ENCODE data around the gene APRT.

The APRT gene

GRCh38 chr16:88811769-88812512, at the start of gene APRT:
APRT (minus strand) TSS chr16:88811928; CDS start chr16:88811899, 29 bp downstream.
- FAIRE-seq: no peak

GRCh38 chr16:88861359-88861758, 49.6 kb upstream of the APRT start:
- no peak for FAIRE-seq

GRCh38 chr16:88859381-88860091, 47.8 kb upstream of the APRT start:
- no peak for FAIRE-seq

- FAIRE-seq: no peak
These were observed 46.1 kb upstream of the APRT start for GRCh38 chr16:88857728-88858339.

GRCh38 chr16:88856828-88857727, 45.4 kb upstream of the APRT start, which contains the start of the genes GALNS and TRAPPC2L:
GALNS (minus strand) TSS chr16:88856947; CDS start chr16:88856877, 70 bp downstream.
TRAPPC2L (plus strand) TSS chr16:88857127; CDS start chr16:88857151, 24 bp downstream.
- FAIRE-seq: no peak

- FAIRE-seq: no peak
These were observed 44.5 kb upstream of the APRT start for GRCh38 chr16:88856122-88856827.

- no peak for FAIRE-seq
These were observed 44.0 kb upstream of the APRT start for GRCh38 chr16:88855736-88856121.

GRCh38 chr16:88855176-88855575, 43.4 kb upstream of the APRT start:
- FAIRE-seq: no peak

GRCh38 chr16:88854306-88855111, 42.8 kb upstream of the APRT start:
- no peak for FAIRE-seq

GRCh38 chr16:88853325-88853941, 41.7 kb upstream of the APRT start:
- FAIRE-seq: no peak

- FAIRE-seq: no peak
These were observed 39.9 kb upstream of the APRT start for GRCh38 chr16:88851616-88852015.

GRCh38 chr16:88850531-88851199, 38.9 kb upstream of the APRT start:
- FAIRE-seq: no peak

- no peak for FAIRE-seq
These were observed 36.8 kb upstream of the APRT start for GRCh38 chr16:88848557-88848956.

- no peak for FAIRE-seq
These were observed 35.9 kb upstream of the APRT start for GRCh38 chr16:88847654-88848053.

GRCh38 chr16:88846088-88846487, 34.4 kb upstream of the APRT start:
- no peak for FAIRE-seq

GRCh38 chr16:88844419-88845036, 32.8 kb upstream of the APRT start:
- FAIRE-seq: no peak

- FAIRE-seq: no peak
These were observed 31.5 kb upstream of the APRT start for GRCh38 chr16:88843256-88843655.

- no peak for FAIRE-seq
These were observed 31.1 kb upstream of the APRT start for GRCh38 chr16:88842806-88843205.

- FAIRE-seq: no peak
These were observed 30.6 kb upstream of the APRT start for GRCh38 chr16:88842308-88842756.

All from TTC549 (cell line).